Endothelial cell (in vitro differentiated cells): ENCODE data around the gene APEX1. TPM values are rescaled to one million over a fixed set of nuclear protein-coding genes. Genes with fewer than 3 reads are reported as not detected.
A peak's percentile ranks its signal among the peaks of the same experiment; 100 is the strongest.
"Not testable (repeated sequence)": the region's sequence is repeated elsewhere in the genome, so short reads cannot be mapped to it uniquely, and the experiment has no call there.

Experiments
- DNase-seq: peaks from one replicate; pipeline ENCODE4 v3.0.0; 2021; ENCODE audit warnings: low spot score
- H3K27ac Mint-ChIP-seq: one replicate; pipeline ENCODE4 v1.8.0; 2021; ENCODE audit warnings: mixed read lengths, inconsistent platforms; ENCODE audit not compliant: unreplicated experiment
- H3K27me3 Mint-ChIP-seq: one replicate; pipeline ENCODE4 v1.8.0; 2021; ENCODE audit warnings: mild to moderate bottlenecking, moderate library complexity, mixed read lengths, inconsistent platforms; ENCODE audit not compliant: unreplicated experiment
- H3K36me3 Mint-ChIP-seq: one replicate; pipeline ENCODE4 v1.8.0; 2021; ENCODE audit warnings: mild to moderate bottlenecking, low read depth, mixed read lengths, inconsistent platforms; ENCODE audit not compliant: unreplicated experiment
- H3K4me1 Mint-ChIP-seq: one replicate; pipeline ENCODE4 v1.8.0; 2021; ENCODE audit warnings: mild to moderate bottlenecking, mixed read lengths, inconsistent platforms; ENCODE audit not compliant: unreplicated experiment
- H3K4me3 Mint-ChIP-seq: one replicate; pipeline ENCODE4 v1.8.0; 2021; ENCODE audit warnings: mild to moderate bottlenecking, mixed read lengths, inconsistent platforms; ENCODE audit not compliant: unreplicated experiment
- H3K9me3 Mint-ChIP-seq: one replicate; pipeline ENCODE4 v1.8.0; 2021; ENCODE audit warnings: mixed read lengths, inconsistent platforms; ENCODE audit not compliant: unreplicated experiment
- CTCF ChIP-seq: fragments of 200-600 bp; sonication (generic); IDR thresholded peaks from one replicate; pipeline ENCODE4 v1.5.0; 2021; ENCODE audit warnings: antibody characterized with exemption; ENCODE audit not compliant: unreplicated experiment
- total RNA-seq: library from RNA; stranded (reverse); fragmentation: NEBNext Ultra II Directional; extraction: Animal tissue kit (Norgen Biotek cat#: 25700); gene quantifications from one replicate; pipeline ENCODE4 v1.2.1, GENCODE V29; 2021; ENCODE audit not compliant: unreplicated experiment

APEX1 gene
- total RNA-seq, 1 donor from 2014 or later, result 230 TPM

- Mint-ChIP-seq H3K36me3 (peaks cover 13% of the 10 kb centered on the region), H3K4me3 (no peak overlapping the region), H3K27me3 (peaks cover 4% of the 10 kb centered on the region), H3K27ac (no peak overlapping the region), H3K9me3 (no peaks in the 10 kb centered on the region), H3K4me1 (peaks cover 17% of the 10 kb centered on the region)
- no peak for TF ChIP-seq CTCF
- DNase-seq, result no peak
Measured at GRCh38 chr14:20441461-20441860, 13.6 kb upstream of the APEX1 start.

GRCh38 chr14:20443650-20444049 is 11.4 kb upstream of the APEX1 start:
- Mint-ChIP-seq H3K36me3 (peaks cover 31% of the 10 kb centered on the region), H3K4me1 (peaks cover 12% of the 10 kb centered on the region)
- DNase-seq, H3K27me3 Mint-ChIP-seq, H3K27ac Mint-ChIP-seq, H3K4me3 Mint-ChIP-seq, H3K9me3 Mint-ChIP-seq: not testable (repeated sequence)

GRCh38 chr14:20446889-20447288 is 8.1 kb upstream of the APEX1 start:
- H3K27me3 Mint-ChIP-seq, result peaks cover 2% of the 10 kb centered on the region
- no peak overlapping the region for H3K4me3 Mint-ChIP-seq
- H3K36me3 Mint-ChIP-seq, result peaks cover 42% of the 10 kb centered on the region
- peaks cover 2% of the 10 kb centered on the region for H3K4me1 Mint-ChIP-seq
- H3K27ac Mint-ChIP-seq, result no peak overlapping the region
- TF ChIP-seq CTCF, result no peak
- no peaks in the 10 kb centered on the region for H3K9me3 Mint-ChIP-seq
- no peak for DNase-seq

- H3K27me3 Mint-ChIP-seq, DNase-seq, H3K4me1 Mint-ChIP-seq, H3K9me3 Mint-ChIP-seq: not testable (repeated sequence)
- H3K4me3 Mint-ChIP-seq, result peak overlapping the region; percentile 73
- peaks cover 32% of the 10 kb centered on the region for H3K36me3 Mint-ChIP-seq
- peak overlapping the region; percentile 39 for H3K27ac Mint-ChIP-seq
Measured at GRCh38 chr14:20452831-20453230, 2.2 kb upstream of the APEX1 start.

GRCh38 chr14:20455355-20456300 is 602 bp downstream of the APEX1 start:
- Mint-ChIP-seq H3K4me3 (no peak overlapping the region), H3K9me3 (no peaks in the 10 kb centered on the region), H3K36me3 (peaks cover 28% of the 10 kb centered on the region), H3K27me3 (peaks cover 8% of the 10 kb centered on the region), H3K4me1 (peaks cover 13% of the 10 kb centered on the region), H3K27ac (no peak overlapping the region)
- no peak for DNase-seq
- no peak for TF ChIP-seq CTCF

- H3K4me1 Mint-ChIP-seq, result peaks cover 21% of the 10 kb centered on the region
- no peak for DNase-seq
- peak overlapping the region; percentile 66 for H3K4me3 Mint-ChIP-seq
- H3K9me3 Mint-ChIP-seq, result no peaks in the 10 kb centered on the region
- no peak for TF ChIP-seq CTCF
- peaks cover 33% of the 10 kb centered on the region for H3K36me3 Mint-ChIP-seq
- H3K27ac Mint-ChIP-seq, result no peak overlapping the region
- H3K27me3 Mint-ChIP-seq, result peaks cover 15% of the 10 kb centered on the region
Measured at GRCh38 chr14:20456971-20457370, 1.9 kb downstream of the APEX1 start.
